Skin epidermis (tissue), 12 donors: Measurements from ENCODE around the gene HCN2.
"Not testable (repeated sequence)": the region's sequence is repeated elsewhere in the genome, so short reads cannot be mapped to it uniquely, and the experiment has no call there.

Source experiments
- H3K27ac ChIP-seq, 21 experiments: fragments of 200-600 bp; sonication (generic) in 11 of 21; one replicate each; pipeline ENCODE4 v1.5.0; 2020; ENCODE audit warnings: mild to moderate bottlenecking in 3 of 21, inconsistent platforms in 2 of 21, moderate library complexity in 2 of 21
- H3K4me3 ChIP-seq, 7 experiments: fragments of 200-600 bp; sonication (generic) in 2 of 7; one replicate each; pipeline ENCODE4 v1.5.0; 2020; ENCODE audit warnings: inconsistent platforms in 2 of 7, mild to moderate bottlenecking in 2 of 7, moderate library complexity in 1 of 7

The HCN2 gene

GRCh38 chr19:583198-583967 lies 6.3 kb upstream of the HCN2 start:
- no peak overlapping the region for H3K27ac ChIP-seq
- H3K4me3 ChIP-seq: no peak overlapping the region

- Histone ChIP-seq H3K4me3 (no peak overlapping the region), H3K27ac (no peak overlapping the region)
These were observed 5.8 kb upstream of the HCN2 start for GRCh38 chr19:583968-584239.

GRCh38 chr19:584240-585001 lies 5.3 kb upstream of the HCN2 start:
- no peak overlapping the region for H3K27ac ChIP-seq
- H3K4me3 ChIP-seq: no peak overlapping the region

- not testable (repeated sequence) for H3K4me3 ChIP-seq, H3K27ac ChIP-seq
These were observed 4.5 kb upstream of the HCN2 start for GRCh38 chr19:585146-585545.

- Histone ChIP-seq H3K27ac (no peak overlapping the region), H3K4me3 (no peak overlapping the region)
These were observed 4.0 kb upstream of the HCN2 start for GRCh38 chr19:585551-586110.

- Histone ChIP-seq H3K27ac (no peak overlapping the region), H3K4me3 (no peak overlapping the region)
These were observed 1.5 kb upstream of the HCN2 start for GRCh38 chr19:588093-588740.

GRCh38 chr19:588741-589692 lies 664 bp upstream of the HCN2 start:
- no peak overlapping the region for H3K27ac ChIP-seq
- H3K4me3 ChIP-seq: peak overlapping the region in 1 of 7 experiments; percentile 22

- Histone ChIP-seq H3K4me3 (peak overlapping the region in 3 of 7 experiments; percentile 8 to 22 (median 22)), H3K27ac (no peak overlapping the region)
These were observed 690 bp downstream of the HCN2 start for GRCh38 chr19:590396-590745.

- peak overlapping the region in 3 of 7 experiments; percentile 8 to 22 (median 22) for H3K4me3 ChIP-seq
- H3K27ac ChIP-seq: no peak overlapping the region
These were observed 1.0 kb downstream of the HCN2 start for GRCh38 chr19:590750-591098.

- Histone ChIP-seq H3K4me3 (peak overlapping the region in 1 of 7 experiments; percentile 22), H3K27ac (no peak overlapping the region)
These were observed 1.6 kb downstream of the HCN2 start for GRCh38 chr19:591099-591958.

- Histone ChIP-seq H3K4me3 (no peak overlapping the region), H3K27ac (no peak overlapping the region)
These were observed 2.4 kb downstream of the HCN2 start for GRCh38 chr19:592101-592500.

- no peak overlapping the region for H3K4me3 ChIP-seq
- no peak overlapping the region for H3K27ac ChIP-seq
These were observed 3.4 kb downstream of the HCN2 start for GRCh38 chr19:593055-593454.

- Histone ChIP-seq H3K4me3 (no peak overlapping the region), H3K27ac (no peak overlapping the region)
These were observed 3.8 kb downstream of the HCN2 start for GRCh38 chr19:593505-593904.

- Histone ChIP-seq H3K4me3 (no peak overlapping the region), H3K27ac (no peak overlapping the region)
These were observed 4.7 kb downstream of the HCN2 start for GRCh38 chr19:594265-594870.

- no peak overlapping the region for H3K4me3 ChIP-seq
- no peak overlapping the region for H3K27ac ChIP-seq
These were observed 5.9 kb downstream of the HCN2 start for GRCh38 chr19:595326-596262.

- H3K27ac ChIP-seq: no peak overlapping the region
These were observed 6.6 kb downstream of the HCN2 start for GRCh38 chr19:596263-596655.

More at GRCh38 chr19:596263-596655, 6.6 kb downstream of the HCN2 start:
- H3K4me3 ChIP-seq: no peak overlapping the region
